ENCODE results near the gene ZNF319. TPM values are rescaled to one million over a fixed set of nuclear protein-coding genes. Genes with fewer than 3 reads are reported as not detected.

The ZNF319 gene
- total and polyA plus RNA-seq, 2 of the 4 experiments (the other 2 are of a cell fraction) = 0.90 to 6.3 TPM

GRCh38 chr16:58016840-58017446 lies 16.5 kb upstream of the ZNF319 start:
- H2AK9ac ChIP-seq (replicated peaks; ENCODE audit: low read depth, low read length, poor library complexity) = no peak overlapping the region
- no TSS peak for BruUV-seq (replicated peaks)
- dilution Hi-C loops (cut with HindIII; ENCODE audit: low sequenced_read_pairs, unreplicated experiment) (no loop called here), intact Hi-C loops (cut with micrococcal nuclease) (no loop called here), in situ Hi-C loops (cut with MboI; ENCODE audit: low sequenced_read_pairs) (no loop called here)
- no peak overlapping the region for H3K23ac ChIP-seq (ENCODE audit: low read depth, low read length)
- no peak overlapping the region for H3K27ac ChIP-seq (ENCODE audit: insufficient read depth, low read length)
- H2AK5ac ChIP-seq (ENCODE audit: low read depth, low read length) = no peak overlapping the region
- no peak overlapping the region for H2BK20ac ChIP-seq (ENCODE audit: low read depth, low read length)
- no peak overlapping the region for H3K18ac ChIP-seq (ENCODE audit: low read depth, low read length)
- H3K79me1 ChIP-seq (ENCODE audit: low read depth in 1 of 2, low read length in 2 of 2) = peaks cover 0 to 10% of the 10 kb centered on the region in 2 experiments; a peak in 3 of 4 replicates
- TF ChIP-seq MAZ (IDR thresholded peaks at IDR 0.05; ENCODE audit: borderline replicate concordance, low read depth, low read length) (no peak), SMC3 (IDR thresholded peaks at IDR 0.05; ENCODE audit: low read depth, low read length) (no peak), RCOR1 (IDR thresholded peaks at IDR 0.05; ENCODE audit: insufficient replicate concordance, low read length) (no peak), CTCF (conservative IDR thresholded peaks at IDR 0.05; ENCODE audit: low read depth, low read length) (no peak), MAFK (IDR thresholded peaks at IDR 0.05; ENCODE audit: low read depth, low read length) (no peak), RFX5 (IDR thresholded peaks at IDR 0.05; ENCODE audit: low read depth, low read length) (no peak), ELK1 (IDR thresholded peaks at IDR 0.05; ENCODE audit: borderline replicate concordance, low read depth, low read length) (no peak), MXI1 (IDR thresholded peaks at IDR 0.05; ENCODE audit: borderline replicate concordance, low read depth, low read length) (no peak)
- H4K5ac ChIP-seq (ENCODE audit: low read depth, low read length) = no peak overlapping the region
- H3K4me1 ChIP-seq (ENCODE audit: control insufficient read depth, insufficient read depth, low read length) = peaks cover 9% of the 10 kb centered on the region
- H3K36me3 ChIP-seq (ENCODE audit: control insufficient read depth, insufficient read depth, low read length) = peaks cover 11% of the 10 kb centered on the region
- DNase-seq (no peak), ATAC-seq (ENCODE audit: low read depth) (no peak)
- H4K8ac ChIP-seq (ENCODE audit: low read depth in 2 of 2, low read length in 2 of 2) = no peak overlapping the region
- H3K9me1 ChIP-seq (ENCODE audit: insufficient read depth, low read length) = peaks cover 17% of the 10 kb centered on the region
- H3K14ac ChIP-seq (replicated peaks; ENCODE audit: low read depth, low read length) = no peak overlapping the region
- H3K9me3 ChIP-seq (ENCODE audit: control insufficient read depth, insufficient read depth, low read length) = no peaks in the 10 kb centered on the region
- H4K91ac ChIP-seq (ENCODE audit: insufficient read depth, low read depth, low read length) = no peak overlapping the region
- ChIA-PET CTCF (no interaction called here), POLR2A (ENCODE audit: unreplicated experiment) (interaction anchor here (0.5 kb wide), 1 partner anchor 297 kb away, joined by 3 read pairs; no protein-coding TSS in a partner anchor)
- no peak overlapping the region for H2BK5ac ChIP-seq (ENCODE audit: low read depth, low read length, poor library complexity, severe bottlenecking)
- no peak overlapping the region for H2AFZ ChIP-seq (replicated peaks; ENCODE audit: low read length, poor library complexity)
- 68% methylated on average over 6 of the region's 12 CpGs; no CpG with 5 or more reads in 1 of the 2 experiments for WGBS, 2 experiments (ENCODE audit: extremely low coverage in 2 of 2, insufficient read length in 1 of 2)
- H3K4me2 ChIP-seq (ENCODE audit: low read depth, low read length) = no peak overlapping the region
- H3K9ac ChIP-seq (ENCODE audit: low read depth, low read length) = no peak overlapping the region
- H3K56ac ChIP-seq (ENCODE audit: extremely low read depth, insufficient read depth, low read length) = no peak overlapping the region
- H2BK120ac ChIP-seq (ENCODE audit: low read depth, low read length) = no peak overlapping the region
- no peak overlapping the region for H3K4ac ChIP-seq (ENCODE audit: low read depth, low read length)
- H4K20me1 ChIP-seq (ENCODE audit: insufficient read depth, low read length) = peaks cover 4% of the 10 kb centered on the region; the same call in 1 of the 2 replicates
- H2BK15ac ChIP-seq (ENCODE audit: low read depth, low read length) = no peak overlapping the region
- no peaks in the 10 kb centered on the region for H3K27me3 ChIP-seq (ENCODE audit: control insufficient read depth, insufficient read depth, low read length)
- H3K4me3 ChIP-seq (ENCODE audit: insufficient read depth, low read depth, low read length) = no peak overlapping the region
